Testis (tissue), 2 donors: Measurements from ENCODE around the gene TMEM256.

ENCODE experiments used
- CTCF ChIP-seq, 3 experiments: fragments of 450-650 bp in 2 of 3; fragments of 200-600 bp in 1 of 3; sonication (generic) in 1 of 3; IDR thresholded peaks; one replicate each; pipeline ENCODE4 v1.5.1; 2016 to 2019; ENCODE audit warnings: antibody characterized with exemption in 3 of 3, mild to moderate bottlenecking in 2 of 3, moderate library complexity in 1 of 3
- POLR2A ChIP-seq: fragments of 450-650 bp; IDR thresholded peaks from one replicate; pipeline ENCODE4 v1.6.1; 2017; ENCODE audit warnings: antibody characterized with exemption, mild to moderate bottlenecking, moderate library complexity

DNA sequence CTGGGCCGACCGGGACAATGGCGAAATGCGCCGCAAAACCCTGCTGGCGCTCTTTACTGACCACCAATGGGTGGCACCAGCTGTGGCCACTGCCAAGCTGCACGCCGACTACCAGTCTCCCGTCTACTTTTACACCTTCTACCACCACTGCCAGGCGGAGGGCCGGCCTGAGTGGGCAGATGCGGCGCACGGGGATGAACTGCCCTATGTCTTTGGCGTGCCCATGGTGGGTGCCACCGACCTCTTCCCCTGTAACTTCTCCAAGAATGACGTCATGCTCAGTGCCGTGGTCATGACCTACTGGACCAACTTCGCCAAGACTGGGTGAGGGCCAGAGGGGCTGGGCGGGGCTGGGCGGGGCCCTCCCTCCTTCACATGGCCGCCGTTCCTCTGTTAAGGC lies 11.9 kb upstream of the TMEM256 start:
- TF ChIP-seq CTCF (IDR thresholded peaks at IDR 0.05) (no peak), POLR2A (no peak)
